Mucosa of stomach (tissue), 1 donor: Measurements from ENCODE around the gene ZSWIM8.
"Not testable (repeated sequence)": the region's sequence is repeated elsewhere in the genome, so short reads cannot be mapped to it uniquely, and the experiment has no call there.

Experiments
- H3K27me3 ChIP-seq: one replicate; pipeline ENCODE4 v1.7.0; 2013; ENCODE audit warnings: mild to moderate bottlenecking, low read length; ENCODE audit not compliant: control insufficient read depth, insufficient read depth
- H3K36me3 ChIP-seq: one replicate; pipeline ENCODE4 v1.7.0; 2013; ENCODE audit warnings: low read length; ENCODE audit not compliant: control insufficient read depth, insufficient read depth
- H3K4me1 ChIP-seq: one replicate; pipeline ENCODE4 v1.7.0; 2013; ENCODE audit warnings: mild to moderate bottlenecking, low read length; ENCODE audit not compliant: control insufficient read depth, insufficient read depth
- H3K4me3 ChIP-seq: one replicate; pipeline ENCODE4 v1.7.0; 2013; ENCODE audit warnings: low read length
- H3K9ac ChIP-seq: one replicate; pipeline ENCODE4 v1.7.0; 2013; ENCODE audit warnings: mild to moderate bottlenecking, low read length, moderate library complexity
- H3K9me3 ChIP-seq: one replicate; pipeline ENCODE4 v1.7.0; 2013; ENCODE audit warnings: mild to moderate bottlenecking, low read length, moderate library complexity; ENCODE audit not compliant: control insufficient read depth
- donor health status: Pancreatic carcinoma.

The ZSWIM8 gene

DNA sequence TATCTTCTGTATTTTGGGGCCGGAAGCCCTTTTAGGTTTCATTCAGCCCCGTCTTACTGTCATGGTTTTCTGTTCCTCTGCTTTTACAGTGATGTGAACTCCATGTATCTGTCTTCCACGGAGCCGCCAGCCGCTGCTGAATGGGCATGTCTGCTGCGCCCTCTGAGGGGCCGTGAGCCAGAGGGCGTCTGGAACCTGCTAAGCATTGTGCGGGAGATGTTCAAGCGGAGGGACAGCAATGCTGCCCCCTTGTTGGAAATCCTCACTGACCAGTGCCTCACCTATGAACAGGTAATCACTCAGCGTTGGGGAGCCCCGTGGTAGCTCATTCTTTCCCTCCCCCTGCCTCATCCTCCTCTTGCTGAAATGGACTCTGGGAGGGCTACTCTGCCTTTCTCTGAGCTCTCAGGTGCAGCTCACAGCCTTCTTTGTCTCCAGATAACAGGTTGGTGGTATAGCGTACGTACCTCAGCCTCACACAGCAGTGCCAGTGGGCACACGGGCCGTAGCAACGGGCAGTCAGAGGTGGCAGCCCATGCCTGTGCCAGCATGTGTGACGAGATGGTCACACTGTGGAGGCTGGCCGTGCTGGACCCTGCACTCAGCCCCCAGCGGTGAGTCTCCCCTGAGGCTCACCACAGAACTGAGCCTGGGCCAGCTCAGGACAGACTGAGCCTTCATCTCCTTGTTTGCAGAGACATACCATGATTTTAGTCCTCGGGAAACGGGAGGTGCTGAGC lies 5.7 kb downstream of the ZSWIM8 start:
- Histone ChIP-seq H3K4me3 (no peak overlapping the region), H3K27me3 (no peaks in the 10 kb centered on the region), H3K36me3 (peaks cover 27% of the 10 kb centered on the region), H3K9me3 (no peaks in the 10 kb centered on the region), H3K4me1 (no peaks in the 10 kb centered on the region), H3K9ac (no peak overlapping the region)

DNA sequence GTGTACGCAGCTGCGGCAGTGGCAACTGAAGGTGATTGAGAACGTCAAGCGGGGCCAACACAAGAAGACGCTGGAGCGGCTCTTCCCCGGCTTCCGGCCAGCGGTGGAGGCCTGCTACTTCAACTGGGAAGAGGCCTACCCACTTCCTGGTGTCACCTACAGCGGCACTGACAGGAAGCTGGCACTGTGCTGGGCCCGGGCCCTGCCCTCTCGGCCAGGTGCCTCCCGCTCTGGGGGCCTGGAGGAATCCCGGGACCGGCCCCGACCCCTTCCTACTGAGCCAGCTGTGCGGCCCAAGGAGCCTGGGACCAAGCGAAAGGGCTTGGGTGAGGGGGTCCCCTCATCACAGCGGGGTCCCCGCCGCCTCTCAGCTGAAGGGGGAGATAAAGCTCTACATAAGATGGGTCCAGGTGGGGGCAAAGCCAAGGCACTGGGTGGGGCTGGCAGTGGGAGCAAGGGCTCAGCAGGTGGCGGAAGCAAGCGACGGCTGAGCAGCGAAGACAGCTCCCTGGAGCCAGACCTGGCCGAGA lies 6.5 kb downstream of the ZSWIM8 start:
- Histone ChIP-seq H3K9me3 (no peaks in the 10 kb centered on the region), H3K9ac (no peak overlapping the region), H3K36me3 (peaks cover 27% of the 10 kb centered on the region), H3K4me3 (no peak overlapping the region), H3K27me3 (no peaks in the 10 kb centered on the region), H3K4me1 (no peaks in the 10 kb centered on the region)

GRCh38 chr10:73793456-73793855 lies 8.1 kb downstream of the ZSWIM8 start:
- H3K36me3 ChIP-seq = peaks cover 37% of the 10 kb centered on the region

GRCh38 chr10:73795491-73795890 lies 10.1 kb downstream of the ZSWIM8 start:
- H3K9me3 ChIP-seq, H3K27me3 ChIP-seq, H3K4me1 ChIP-seq, H3K9ac ChIP-seq, H3K4me3 ChIP-seq: not testable (repeated sequence)
- peaks cover 25% of the 10 kb centered on the region for H3K36me3 ChIP-seq

More at GRCh38 chr10:73793456-73793855, 8.1 kb downstream of the ZSWIM8 start:
- Histone ChIP-seq H3K27me3 (no peaks in the 10 kb centered on the region), H3K4me1 (no peaks in the 10 kb centered on the region), H3K4me3 (no peak overlapping the region), H3K9ac (no peak overlapping the region), H3K9me3 (no peaks in the 10 kb centered on the region)

GRCh38 chr10:73796035-73796434 lies 10.6 kb downstream of the ZSWIM8 start:
- H3K4me3 ChIP-seq, H3K4me1 ChIP-seq, H3K27me3 ChIP-seq, H3K9ac ChIP-seq, H3K9me3 ChIP-seq: not testable (repeated sequence)
- peaks cover 25% of the 10 kb centered on the region for H3K36me3 ChIP-seq

GRCh38 chr10:73796766-73797165 lies 11.4 kb downstream of the ZSWIM8 start:
- no peak overlapping the region for H3K9ac ChIP-seq
- no peaks in the 10 kb centered on the region for H3K4me1 ChIP-seq
- H3K4me3 ChIP-seq = no peak overlapping the region
- H3K36me3 ChIP-seq = peaks cover 18% of the 10 kb centered on the region
- no peaks in the 10 kb centered on the region for H3K27me3 ChIP-seq
- no peaks in the 10 kb centered on the region for H3K9me3 ChIP-seq

GRCh38 chr10:73797324-73798025 lies 12.1 kb downstream of the ZSWIM8 start:
- Histone ChIP-seq H3K36me3 (peaks cover 21% of the 10 kb centered on the region), H3K4me3 (no peak overlapping the region), H3K4me1 (no peaks in the 10 kb centered on the region), H3K27me3 (no peaks in the 10 kb centered on the region), H3K9me3 (no peaks in the 10 kb centered on the region), H3K9ac (no peak overlapping the region)

GRCh38 chr10:73798087-73798486 lies 12.7 kb downstream of the ZSWIM8 start:
- H3K4me1 ChIP-seq = no peaks in the 10 kb centered on the region
- H3K9me3 ChIP-seq = no peaks in the 10 kb centered on the region
- no peaks in the 10 kb centered on the region for H3K27me3 ChIP-seq
- H3K4me3 ChIP-seq = no peak overlapping the region
- no peak overlapping the region for H3K9ac ChIP-seq
- peaks cover 23% of the 10 kb centered on the region for H3K36me3 ChIP-seq

GRCh38 chr10:73798927-73799560 lies 13.6 kb downstream of the ZSWIM8 start:
- no peaks in the 10 kb centered on the region for H3K27me3 ChIP-seq
- H3K9ac ChIP-seq = no peak overlapping the region
- H3K4me3 ChIP-seq = no peak overlapping the region
- H3K9me3 ChIP-seq = no peaks in the 10 kb centered on the region
- H3K4me1 ChIP-seq = no peaks in the 10 kb centered on the region
- H3K36me3 ChIP-seq = peaks cover 29% of the 10 kb centered on the region

- Histone ChIP-seq H3K4me3 (no peak overlapping the region), H3K36me3 (peaks cover 29% of the 10 kb centered on the region), H3K9me3 (no peaks in the 10 kb centered on the region), H3K4me1 (no peaks in the 10 kb centered on the region), H3K27me3 (no peaks in the 10 kb centered on the region), H3K9ac (no peak overlapping the region)
These were observed 14.6 kb downstream of the ZSWIM8 start for GRCh38 chr10:73799899-73800559.

- no peaks in the 10 kb centered on the region for H3K9me3 ChIP-seq
- H3K27me3 ChIP-seq = no peaks in the 10 kb centered on the region
- peaks cover 32% of the 10 kb centered on the region for H3K36me3 ChIP-seq
- H3K4me3 ChIP-seq = no peak overlapping the region
- no peaks in the 10 kb centered on the region for H3K4me1 ChIP-seq
- no peak overlapping the region for H3K9ac ChIP-seq
These were observed 15.3 kb downstream of the ZSWIM8 start for GRCh38 chr10:73800560-73801252.
